ENCODE measurements around the gene KCNK10.

KCNK10 gene

DNA sequence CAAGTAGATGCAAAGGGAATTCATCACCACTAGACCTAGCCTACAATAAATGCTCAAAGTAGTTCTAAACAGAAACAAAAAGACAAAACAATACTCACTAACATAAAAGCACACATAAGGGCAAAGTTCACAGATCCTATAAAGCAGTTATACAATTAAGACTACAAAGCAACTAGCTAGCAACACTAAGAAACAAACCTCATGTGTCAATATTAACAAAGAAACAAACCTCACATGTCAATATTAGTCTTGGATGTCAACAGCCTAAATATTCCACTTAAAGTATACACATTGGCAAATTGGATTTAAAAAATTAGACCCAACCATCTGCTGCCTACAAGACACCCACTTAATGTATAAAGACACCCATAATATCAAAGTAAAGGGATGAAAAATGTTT is 152.7 kb downstream of the KCNK10 start:
- no peak for DNase-seq

DNA sequence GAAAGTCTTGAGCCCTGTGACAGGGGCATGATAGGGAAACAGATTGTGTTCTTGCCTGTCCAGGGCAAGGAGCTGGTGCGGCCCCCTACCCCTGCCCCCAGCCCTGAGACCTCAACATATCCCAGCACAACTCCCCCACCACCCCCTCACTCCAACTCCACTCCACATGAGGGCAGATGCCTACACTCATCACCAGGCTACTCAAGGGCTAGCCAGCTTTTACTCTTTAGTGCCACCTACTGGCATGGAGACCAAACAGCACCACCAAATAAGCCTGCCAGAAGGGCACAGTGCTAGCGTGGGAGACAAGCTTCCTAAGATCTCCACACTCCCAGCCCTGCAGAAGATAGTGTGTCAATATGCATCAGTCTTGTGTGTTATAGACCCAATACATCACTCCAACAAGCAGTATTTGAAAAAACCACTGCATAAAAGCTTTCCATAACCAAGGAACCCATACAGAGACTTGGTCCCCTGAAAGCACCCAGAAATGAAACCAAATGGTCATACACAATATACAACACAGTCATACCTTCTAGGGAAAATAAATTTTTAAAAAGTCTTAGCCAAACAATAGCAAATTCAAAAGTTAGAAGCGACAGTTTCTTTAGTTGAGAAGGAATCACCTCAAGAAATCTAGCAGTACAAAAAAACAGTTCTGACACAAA is 154.4 kb downstream of the KCNK10 start:
- no peak for DNase-seq

- DNase-seq: no peak
Measured at GRCh38 chr14:88168025-88168424, 155.0 kb downstream of the KCNK10 start.

GRCh38 chr14:88166616-88167015 is 156.5 kb downstream of the KCNK10 start:
- DNase-seq: no peak

GRCh38 chr14:88164906-88165534 is 158.0 kb downstream of the KCNK10 start:
- no peak for DNase-seq

DNA sequence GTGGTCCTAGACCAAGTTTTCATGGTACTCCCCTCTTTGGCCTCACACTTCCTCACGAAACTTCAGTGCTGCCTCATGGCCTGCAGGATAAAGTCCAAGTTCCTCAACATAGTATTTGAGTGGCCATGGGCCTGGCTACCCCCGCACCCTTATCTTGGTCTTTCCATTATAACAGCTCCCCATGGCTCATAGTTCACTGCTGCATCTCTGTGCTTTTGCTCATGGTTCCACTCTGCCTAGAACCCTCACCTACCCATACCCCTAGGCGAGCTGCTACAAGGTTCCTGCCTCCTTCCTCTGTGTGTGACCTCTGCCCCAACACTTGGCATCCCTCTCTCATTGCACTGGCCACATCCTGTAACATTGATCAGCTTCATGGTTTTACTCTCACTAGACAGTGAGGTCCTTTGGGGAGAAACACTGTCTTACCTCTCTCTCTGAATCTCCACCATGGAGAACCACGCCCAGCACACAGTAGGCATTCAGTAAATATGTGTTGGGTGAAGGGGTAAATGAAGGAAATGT is 159.3 kb downstream of the KCNK10 start:
- no peak for DNase-seq

GRCh38 chr14:88156127-88156526 is 166.9 kb downstream of the KCNK10 start:
- no peak for DNase-seq

GRCh38 chr14:88154926-88155325 is 168.1 kb downstream of the KCNK10 start:
- DNase-seq: no peak

DNA sequence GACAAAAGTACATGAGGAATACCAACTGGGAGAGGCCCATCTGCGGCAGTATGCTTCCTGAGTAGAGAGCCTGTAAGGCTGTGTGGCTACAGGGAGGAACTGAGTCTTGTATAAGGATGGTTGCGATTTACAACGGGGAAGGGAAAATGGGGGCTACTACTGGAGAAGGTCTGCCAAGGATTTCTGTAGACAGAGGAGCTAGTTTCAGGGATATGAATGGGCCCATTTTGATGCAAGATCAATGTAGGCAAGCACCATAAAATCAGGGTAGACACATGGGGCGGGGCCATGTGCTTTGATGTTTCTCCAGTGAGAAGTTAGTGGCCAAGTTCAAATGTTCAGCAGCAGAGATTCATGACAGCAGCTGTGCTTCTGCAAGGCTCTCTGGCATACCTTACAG is 168.7 kb downstream of the KCNK10 start:
- DNase-seq: no peak

DNA sequence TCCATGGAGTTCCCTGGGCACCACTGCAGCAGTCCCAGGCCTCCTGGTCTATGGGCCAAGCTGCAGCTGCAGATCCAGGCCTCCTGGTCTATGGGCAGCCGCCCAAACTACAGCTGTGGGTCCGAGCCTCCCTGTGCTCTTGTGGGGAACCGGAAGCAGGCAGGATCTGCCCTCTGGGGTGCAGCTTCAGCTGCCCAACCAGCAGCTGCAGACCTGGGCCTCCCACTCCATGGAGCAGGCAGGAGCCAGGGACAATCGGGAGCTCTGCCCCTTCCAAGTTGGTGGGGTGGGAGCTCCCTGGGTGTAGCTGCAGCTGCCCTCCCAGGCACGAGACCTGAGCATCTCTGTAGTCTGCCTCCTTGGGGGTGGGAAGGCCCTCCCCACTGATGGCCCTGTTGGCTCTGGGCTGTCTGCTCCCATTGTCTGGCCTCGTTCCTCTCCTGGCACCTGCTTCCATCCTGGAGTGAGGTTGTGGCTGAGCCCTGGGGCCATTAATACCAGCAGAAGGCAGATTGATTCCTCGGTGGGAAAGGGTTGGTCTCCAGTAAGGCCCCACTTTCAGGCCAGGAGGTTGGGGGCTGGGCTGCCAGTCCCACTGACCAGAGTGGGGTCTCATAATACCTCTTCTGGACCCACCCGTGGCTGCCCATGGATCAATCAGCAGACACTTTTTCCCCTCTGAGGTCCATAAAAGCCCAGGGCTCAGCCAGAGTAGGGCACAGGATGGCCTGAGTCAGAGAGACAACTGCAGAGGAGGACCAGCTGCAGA is 176.0 kb downstream of the KCNK10 start:
- no peak for DNase-seq

- no peak for DNase-seq
Measured at GRCh38 chr14:88143810-88144209, 179.3 kb downstream of the KCNK10 start.

GRCh38 chr14:88142997-88143396 is 180.1 kb downstream of the KCNK10 start:
- no peak for DNase-seq

- no peak for DNase-seq
Measured at GRCh38 chr14:88140874-88141273, 182.2 kb downstream of the KCNK10 start.

DNA sequence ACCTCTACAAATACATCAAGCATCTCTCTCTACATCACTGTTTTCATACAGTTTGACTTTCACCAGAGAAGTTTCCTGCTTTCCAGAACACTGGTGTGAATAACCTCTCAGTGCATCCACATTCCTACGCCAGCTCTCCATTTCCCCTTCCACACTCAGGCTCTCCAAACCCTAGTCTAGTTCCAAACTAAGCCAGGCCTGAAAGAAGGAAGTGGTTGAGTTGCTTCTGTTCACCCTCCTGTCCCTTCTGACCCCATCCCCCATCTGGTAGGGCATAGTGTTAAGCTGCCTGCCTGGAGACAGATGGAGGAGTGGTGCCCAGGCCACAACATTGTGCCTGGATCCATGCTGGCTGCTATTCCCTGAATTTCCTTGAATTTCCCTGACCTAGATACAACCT is 185.7 kb downstream of the KCNK10 start:
- DNase-seq: no peak
